ENCODE results near the gene VWA5B1.

The VWA5B1 gene

DNA sequence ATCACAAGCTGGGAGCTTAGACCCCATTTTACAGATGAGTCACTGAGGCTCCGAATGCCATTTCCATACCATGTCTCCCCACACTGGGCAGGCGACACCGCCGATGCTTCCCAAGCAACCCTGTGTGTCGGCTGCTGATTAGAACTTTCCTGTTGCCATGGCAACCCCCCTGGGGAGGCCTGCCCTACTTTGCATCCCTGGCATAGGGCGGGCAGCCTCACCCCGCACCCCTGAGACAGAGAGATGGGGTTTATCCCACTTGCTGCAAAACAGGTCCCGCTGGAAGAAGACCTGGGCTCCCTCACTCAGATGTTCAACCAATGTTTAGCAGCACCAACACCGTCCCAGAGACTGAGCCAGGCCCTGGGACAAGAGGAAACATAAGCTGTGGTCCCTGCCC, 113.8 kb downstream of the VWA5B1 start:
- no peak overlapping the region for H3K4me3 ChIP-seq (ENCODE audit: low read length in 2 of 2)

More for the DNA sequence above, 113.8 kb downstream of the VWA5B1 start:
- Histone ChIP-seq H3K27me3 (ENCODE audit: control insufficient read depth in 1 of 2, insufficient read depth in 2 of 2, low read length in 2 of 2) (peaks cover 44 to 51% of the 10 kb centered on the region in 2 donors), H3K9ac (ENCODE audit: low read length in 2 of 2) (no peak overlapping the region), H3K9me3 (ENCODE audit: control insufficient read depth in 2 of 2, low read length in 2 of 2) (no peaks in the 10 kb centered on the region), H3K4me1 (ENCODE audit: control insufficient read depth, insufficient read depth, low read length) (no peaks in the 10 kb centered on the region), H3K27ac (ENCODE audit: low read length) (no peak overlapping the region), H3K36me3 (ENCODE audit: control insufficient read depth in 2 of 2, insufficient read depth in 2 of 2, low read length in 2 of 2) (no peaks in the 10 kb centered on the region)
